HepG2 (cell line): Measurements from ENCODE around the gene BMERB1. TPM values are rescaled to one million over a fixed set of nuclear protein-coding genes. Genes with fewer than 3 reads are reported as not detected.

Source experiments
- ATAC-seq: fragments of 200-7000 bp; cut with Tn5 transposase; 3 replicates; pipeline ENCODE4 v1.9.1; 2020; ENCODE audit warnings: mild to moderate bottlenecking, moderate library complexity
- BruUV-seq: library from RNA; stranded (reverse); fragments of 400-500 nt; replicated peaks from 2 replicates; lab custom pipeline; 2021; lab: Mats Ljungman, UMichigan
- CTCF ChIA-PET: fragments of 300-600 bp; formaldehyde crosslinking; extraction: SDS; loops from one replicate; lab custom pipeline; 2021; ENCODE audit warnings: low total read pairs, inconsistent platforms, low intra/inter-chr PET ratio; lab: Yijun Ruan, JAX
- POLR2A ChIA-PET: fragments of 350-600 bp; sonication (Branson Sonifier 250); formaldehyde crosslinking; loops from one replicate; lab custom pipeline; 2020; ENCODE audit warnings: antibody characterized with exemption, inconsistent platforms; lab: Yijun Ruan, JAX
- DNase-seq: peaks from one replicate; pipeline ENCODE4 v3.0.0-alpha.2; 2015; ENCODE audit warnings: low spot score
- FAIRE-seq: peaks from 3 replicates; lab custom pipeline; 2011; peaks lifted over from hg19 to GRCh38; lab: Jason Lieb, UNC
- H2AFZ ChIP-seq: one replicate; pipeline ENCODE4 v1.6.1; 2011; ENCODE audit warnings: low read length, inconsistent platforms
- H3K27ac ChIP-seq: fragments of 300-600 bp; 3 replicates; pipeline ENCODE4 v1.8.0; 2011; ENCODE audit warnings: mixed run types, mild to moderate bottlenecking, mixed read lengths, low read length, inconsistent platforms; ENCODE audit not compliant: insufficient read depth; ENCODE audit errors: extremely low read length
- H3K27me3 ChIP-seq, 2 experiments: fragments of 200-600 bp in 1 of 2; 2 replicates in 1 of 2; 3 replicates in 1 of 2; pipeline versions ENCODE4 v1.6.0 to v1.8.0; 2011; ENCODE audit warnings: low read length in 2 of 2, mild to moderate bottlenecking in 2 of 2, moderate library complexity in 2 of 2, inconsistent platforms in 1 of 2; ENCODE audit not compliant: insufficient read depth in 2 of 2, control insufficient read depth in 1 of 2
- H3K36me3 ChIP-seq, 2 experiments: fragments of 200-600 bp in 1 of 2; replicated peaks in 1 of 2; 2 replicates in 1 of 2; 3 replicates in 1 of 2; pipeline versions ENCODE4 v1.5.1 to v1.8.0; 2011; ENCODE audit warnings: low read length in 2 of 2, inconsistent platforms in 1 of 2; ENCODE audit not compliant: insufficient read depth in 2 of 2, control insufficient read depth in 1 of 2
- H3K4me1 ChIP-seq: 2 replicates; pipeline ENCODE4 v1.5.1; 2012; ENCODE audit warnings: low read length, inconsistent platforms; ENCODE audit not compliant: insufficient read depth
- H3K4me2 ChIP-seq: 2 replicates; pipeline ENCODE4 v1.6.0; 2011; ENCODE audit warnings: low read depth, low read length, inconsistent platforms
- H3K4me3 ChIP-seq, 3 experiments: fragments of 200-600 bp in 1 of 3; sonication (generic), shearing (Covaris generic) in 1 of 3; replicated peaks in 1 of 3; 2 replicates each; pipeline ENCODE4 v1.5.1; 2011 to 2016; ENCODE audit warnings: low read length in 3 of 3, inconsistent platforms in 2 of 3, low read depth in 2 of 3, mild to moderate bottlenecking in 2 of 3, control low read depth in 1 of 3, mixed read lengths in 1 of 3; ENCODE audit not compliant: insufficient read depth in 1 of 3
- H3K79me2 ChIP-seq: one replicate; pipeline ENCODE4 v1.6.1; 2011; ENCODE audit warnings: low read length, inconsistent platforms; ENCODE audit not compliant: insufficient read depth
- H3K9ac ChIP-seq: 2 replicates; pipeline ENCODE4 v1.6.0; 2011; ENCODE audit warnings: mild to moderate bottlenecking, low read depth, low read length, inconsistent platforms; ENCODE audit not compliant: insufficient read depth
- H3K9me3 ChIP-seq: 2 replicates; pipeline ENCODE4 v1.5.1; 2012; ENCODE audit warnings: mild to moderate bottlenecking, low read length
- H4K20me1 ChIP-seq: 2 replicates; pipeline ENCODE4 v1.6.0; 2011; ENCODE audit warnings: inconsistent platforms, mild to moderate bottlenecking, low read length, moderate library complexity; ENCODE audit not compliant: insufficient read depth
- FOXK2 ChIP-seq: fragments of 450-650 bp; IDR thresholded peaks from 2 replicates; pipeline ENCODE4 v1.6.1; 2016
- in situ Hi-C: cut with HindIII; loops from 2 replicates; pipeline ENCODE4 v1.10.0; 2017; ENCODE audit warnings: low pct_unique_long_range_greater_than_20kb; ENCODE audit not compliant: extremely low pct_ligation_motif_present
- intact Hi-C: fragments of 100-400 bp; cut with micrococcal nuclease; formaldehyde crosslinking; loops from one replicate; pipeline ENCODE4 v1.10.0; 2022; ENCODE audit not compliant: unreplicated experiment
- polyA plus RNA-seq, 8 experiments: library from polyadenylated mRNA; depleted of rRNA in 3 of 8; stranded (reverse) in 7 of 8; unstranded in 1 of 8; fragments of >200 nt; fragmentation: Illumina TruSeq in 4 of 8; extraction: Trizol in 4 of 8; gene quantifications; 2 replicates each; pipeline versions ENCODE4 v1.2.1 to v1.2.3, GENCODE V29; 2011 to 2016; ENCODE audit warnings: low read depth in 4 of 8, missing spikeins in 1 of 8, mixed read lengths in 1 of 8; ENCODE audit not compliant: insufficient read depth in 1 of 8
- total RNA-seq, 5 experiments: library from RNA; depleted of rRNA; stranded (reverse); fragments of >200 nt; fragmentation: Illumina TruSeq; extraction: Trizol; gene quantifications; 2 replicates each; pipeline ENCODE4 v1.2.3, GENCODE V29; 2016; ENCODE audit warnings: low read depth in 1 of 5

Gene BMERB1
- total and polyA plus RNA-seq, 2 of the 13 experiments (the other 11 are each of a cell fraction or from before 2014, with no cell fraction given): 1.4 TPM

GRCh38 chr16:15636392-15636873, 202.0 kb downstream of the BMERB1 start:
- Histone ChIP-seq H3K4me3 (no peak overlapping the region), H3K9ac (no peak overlapping the region), H3K4me2 (no peak overlapping the region), H3K9me3 (no peaks in the 10 kb centered on the region), H3K4me1 (peaks cover 17% of the 10 kb centered on the region), H3K27ac (no peak overlapping the region), H3K36me3 (peaks cover 27 to 67% of the 10 kb centered on the region in 2 experiments)
- FAIRE-seq: no peak
- BruUV-seq: no TSS peak
- no peak for TF ChIP-seq FOXK2
- TF ChIP-seq, all 625 proteins: peak for 0
- Histone ChIP-seq H3K79me2 (peaks cover 18% of the 10 kb centered on the region), H2AFZ (no peak overlapping the region), H3K27me3 (no peaks in the 10 kb centered on the region), H4K20me1 (no peaks in the 10 kb centered on the region)
- DNase-seq (no peak), ATAC-seq (no peak)
- ChIA-PET CTCF (no interaction called here), POLR2A (no interaction called here)
- in situ Hi-C loops: no loop called here
- intact Hi-C loops: no loop called here

Other genes starting within 250 kb of the BMERB1 start
- gene NPIPA5, start 56.3 kb upstream of the BMERB1 start, total RNA-seq (2016; rRNA removed; fragmentation: Illumina TruSeq; extraction: Trizol): 9.7 and 10.7 TPM in 2 replicates
- 21.5 and 26.9 TPM in 2 replicates for gene NPIPA5, start 56.3 kb upstream of the BMERB1 start, polyA plus RNA-seq (2011; rRNA removed)
- 63.8 and 75.8 TPM in 2 replicates for gene MPV17L, start 38.8 kb upstream of the BMERB1 start, total RNA-seq (2016; rRNA removed; fragmentation: Illumina TruSeq; extraction: Trizol)
- 33.6 and 34.7 TPM in 2 replicates for gene MPV17L, start 38.8 kb upstream of the BMERB1 start, polyA plus RNA-seq (2011; rRNA removed)
- 8.7 and 12.6 TPM in 2 replicates for gene MARF1, start 208.6 kb downstream of the BMERB1 start, total RNA-seq (2016; rRNA removed; fragmentation: Illumina TruSeq; extraction: Trizol)
- gene MARF1, start 208.6 kb downstream of the BMERB1 start, polyA plus RNA-seq (2011; rRNA removed): 19.3 and 20.7 TPM in 2 replicates
- gene NDE1, start 215.7 kb downstream of the BMERB1 start, total RNA-seq (2016; rRNA removed; fragmentation: Illumina TruSeq; extraction: Trizol): 72.5 and 79.2 TPM in 2 replicates
- gene NDE1, start 215.7 kb downstream of the BMERB1 start, polyA plus RNA-seq (2011; rRNA removed): 40.9 and 42.0 TPM in 2 replicates